NCI-H146 treated with DMSO at 0.1 percent for 48 hours (cell line): ENCODE data around the gene RUFY3.
"Not testable (repeated sequence)": the region's sequence is repeated elsewhere in the genome, so short reads cannot be mapped to it uniquely, and the experiment has no call there.

Experiments
- DNase-seq: peaks from one replicate; lab custom pipeline; 2025; ENCODE audit not compliant: unreplicated experiment; lab: John Stamatoyannopoulos, UW

Gene RUFY3

DNA sequence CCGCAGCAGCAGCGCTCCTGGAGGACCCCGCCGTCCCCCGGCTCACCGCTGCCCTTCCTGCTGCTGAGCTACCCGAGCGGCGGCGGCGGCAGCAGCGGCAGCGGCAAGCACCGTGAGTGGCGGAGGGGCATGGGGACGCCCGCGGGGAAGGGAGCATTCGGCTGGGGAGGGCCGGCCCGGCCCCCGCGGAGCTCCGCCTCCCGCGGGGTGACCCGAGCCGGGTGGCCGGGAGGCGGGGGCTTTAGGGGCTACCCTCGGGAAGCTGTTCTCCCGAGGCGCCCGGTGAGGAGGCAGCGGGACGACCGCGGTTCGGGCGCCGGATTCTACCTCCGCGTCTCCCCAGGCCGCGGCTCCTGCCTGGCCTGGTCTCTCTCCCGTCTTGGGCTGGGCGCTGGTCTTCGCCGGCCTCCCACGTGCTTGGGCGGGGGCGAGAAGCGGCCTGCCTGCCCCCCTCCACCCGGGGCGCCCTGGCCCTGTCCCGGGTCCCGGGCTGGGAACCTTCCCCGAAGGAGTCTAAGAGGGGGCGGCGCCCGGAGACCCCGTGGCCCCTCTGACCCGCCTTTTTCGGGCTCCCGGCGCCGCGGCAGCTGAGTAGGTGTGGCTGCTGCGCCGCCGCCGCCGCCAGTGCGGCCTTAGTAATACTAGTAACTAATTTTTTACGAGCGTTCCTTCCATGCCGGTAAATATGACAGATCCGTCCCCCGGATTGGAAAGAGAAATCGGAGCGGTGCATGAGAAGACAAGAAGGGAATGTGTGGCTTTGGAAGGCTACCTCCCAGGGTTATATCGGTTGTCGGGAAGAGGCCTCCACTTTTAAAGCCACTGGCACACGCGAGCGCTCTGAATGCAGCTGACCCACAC lies 16.4 kb upstream of the RUFY3 start:
- peak; percentile 61 for DNase-seq

DNA sequence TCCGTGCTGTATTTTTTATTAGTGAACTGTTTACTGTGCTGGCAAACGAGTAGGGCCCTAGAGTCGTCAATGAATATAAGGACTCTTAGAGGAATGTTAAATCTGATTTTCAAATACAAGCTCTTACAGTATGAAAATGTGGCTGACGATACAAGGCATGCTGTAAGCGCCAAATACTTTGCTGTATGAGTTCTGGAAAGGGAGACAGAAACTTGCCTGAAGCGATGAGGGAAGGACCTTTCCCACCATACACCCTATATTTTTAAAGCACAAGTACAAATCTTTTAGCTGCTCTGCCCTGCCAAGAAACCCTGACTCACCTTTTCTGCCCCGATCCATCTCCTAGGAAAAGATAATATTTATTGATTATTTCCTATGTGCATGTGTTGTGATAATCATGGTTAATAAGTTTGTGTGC lies 15.7 kb upstream of the RUFY3 start:
- DNase-seq: no peak

DNA sequence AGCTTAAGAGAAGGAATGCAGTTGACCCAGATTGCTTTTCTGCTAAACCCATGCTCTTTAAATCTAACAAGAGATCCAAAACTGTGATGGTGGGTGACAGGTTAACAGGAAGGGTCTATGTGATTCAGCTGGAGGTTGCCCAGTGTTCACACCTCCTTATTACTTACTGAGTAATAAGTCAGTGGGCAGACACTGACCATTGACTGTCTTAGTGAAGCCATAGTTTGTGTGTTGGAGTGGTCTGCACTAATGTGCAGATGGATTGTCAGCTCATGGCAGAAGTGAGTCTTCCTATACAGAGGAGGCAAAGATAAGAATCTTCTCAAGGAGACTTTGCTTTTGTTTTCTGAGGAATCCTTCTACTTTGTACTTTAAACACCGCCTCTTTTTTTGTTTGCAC lies 15.2 kb upstream of the RUFY3 start:
- no peak for DNase-seq

DNA sequence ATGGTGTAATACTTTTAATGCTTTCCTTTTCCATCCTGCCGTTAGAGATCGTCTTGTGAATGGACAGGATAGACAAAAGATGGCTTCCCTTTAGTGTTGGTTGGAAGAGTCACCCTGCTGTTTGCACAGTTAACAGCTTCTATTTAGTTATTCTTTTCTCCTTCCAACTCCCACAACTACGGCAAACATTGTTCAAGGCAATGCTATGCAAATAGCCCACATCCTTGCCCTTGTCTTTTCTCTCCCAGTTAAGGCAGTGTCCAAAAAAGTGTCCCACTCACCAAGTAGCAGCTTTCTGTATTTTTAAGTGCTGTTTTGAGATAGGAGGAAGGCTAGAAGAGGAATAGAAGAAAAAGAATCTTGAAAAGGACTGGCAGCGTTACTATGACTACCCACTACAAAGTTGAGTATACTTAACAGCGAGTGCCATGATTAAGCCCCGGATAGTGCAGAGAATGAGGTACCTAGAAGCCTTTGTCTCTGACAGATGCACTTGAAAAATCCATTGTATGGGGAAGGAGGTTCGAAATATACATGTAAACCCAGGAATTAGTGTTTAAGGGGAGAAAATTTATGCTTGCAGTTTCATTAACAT lies 12.1 kb upstream of the RUFY3 start:
- peak; percentile 83 for DNase-seq

DNA sequence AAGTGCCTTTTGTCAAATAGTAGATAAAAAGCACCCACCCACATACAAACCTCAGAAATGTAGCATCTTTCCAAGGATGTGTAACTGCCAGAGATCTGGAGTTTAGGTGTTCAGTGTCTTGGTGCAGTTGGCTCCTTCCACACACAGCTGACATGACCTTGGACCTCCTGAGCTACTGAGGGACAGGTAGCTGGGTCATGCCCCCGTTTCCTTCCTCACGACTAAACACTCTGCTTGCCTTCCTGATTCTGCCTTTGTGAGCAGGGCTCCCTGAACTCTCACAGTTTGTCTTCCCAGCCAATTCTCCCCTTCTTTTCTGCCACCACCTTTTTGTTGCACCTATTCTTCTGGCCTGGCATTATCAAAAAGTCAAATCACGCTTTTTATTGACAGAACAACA lies 10.2 kb upstream of the RUFY3 start:
- no peak for DNase-seq

DNA sequence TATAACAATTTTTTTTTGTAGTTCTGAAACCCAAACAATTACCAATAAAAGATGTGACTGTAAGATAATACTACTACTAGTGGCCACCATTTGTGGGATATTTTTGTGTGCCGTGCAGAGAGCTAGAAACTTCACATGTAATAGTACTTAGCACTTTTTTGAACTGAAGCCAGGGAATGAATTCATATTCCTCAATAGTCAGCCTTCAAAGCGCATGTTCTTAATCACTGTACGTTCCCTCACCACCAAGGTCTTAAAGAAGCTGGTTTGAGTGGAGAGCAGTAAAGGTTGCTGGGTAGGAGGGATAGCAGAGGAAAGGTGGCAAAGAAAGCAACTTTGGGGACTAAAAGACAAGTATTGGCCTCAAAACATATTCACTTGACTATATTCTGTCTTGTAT lies 9.6 kb upstream of the RUFY3 start:
- DNase-seq: no peak

DNA sequence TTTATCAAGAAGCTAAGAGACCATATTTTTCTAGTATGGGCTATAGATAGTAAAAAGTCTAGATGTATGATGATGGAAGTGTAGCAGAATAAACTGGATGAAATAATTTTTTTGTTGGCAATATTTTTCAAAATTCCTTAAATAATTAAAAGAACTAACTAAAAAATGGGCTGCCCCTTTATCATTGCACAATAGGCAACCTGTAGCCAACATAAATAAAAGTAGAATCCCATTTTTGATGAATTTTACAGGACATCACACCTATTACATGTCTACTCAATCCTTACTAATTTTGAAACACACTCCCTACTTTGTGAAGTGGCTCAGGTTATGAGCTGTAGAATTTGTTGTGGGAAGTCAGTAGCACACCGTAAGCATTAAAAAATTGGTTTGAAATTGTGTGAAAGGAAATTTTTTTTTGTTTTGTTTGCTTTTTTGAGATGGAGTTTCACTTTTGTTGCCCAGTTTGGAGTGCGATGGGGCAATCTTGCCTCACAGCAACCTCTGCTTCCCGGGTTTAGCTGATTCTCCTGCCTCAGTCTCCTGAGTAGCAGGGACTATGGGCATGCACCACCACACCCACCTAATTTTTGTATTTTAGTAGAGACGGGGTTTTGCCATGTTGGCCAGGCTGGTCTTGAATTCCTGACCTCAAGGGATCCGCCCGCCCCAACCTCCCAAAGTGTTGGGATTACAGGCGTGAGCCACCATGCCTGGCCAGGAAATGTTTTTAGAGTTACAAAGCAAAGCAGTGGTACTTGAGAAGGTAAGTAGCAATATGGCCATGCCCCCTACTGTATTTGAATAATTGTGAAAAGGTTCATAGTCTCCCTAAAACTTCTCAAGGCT lies 8.9 kb upstream of the RUFY3 start:
- no peak for DNase-seq

DNA sequence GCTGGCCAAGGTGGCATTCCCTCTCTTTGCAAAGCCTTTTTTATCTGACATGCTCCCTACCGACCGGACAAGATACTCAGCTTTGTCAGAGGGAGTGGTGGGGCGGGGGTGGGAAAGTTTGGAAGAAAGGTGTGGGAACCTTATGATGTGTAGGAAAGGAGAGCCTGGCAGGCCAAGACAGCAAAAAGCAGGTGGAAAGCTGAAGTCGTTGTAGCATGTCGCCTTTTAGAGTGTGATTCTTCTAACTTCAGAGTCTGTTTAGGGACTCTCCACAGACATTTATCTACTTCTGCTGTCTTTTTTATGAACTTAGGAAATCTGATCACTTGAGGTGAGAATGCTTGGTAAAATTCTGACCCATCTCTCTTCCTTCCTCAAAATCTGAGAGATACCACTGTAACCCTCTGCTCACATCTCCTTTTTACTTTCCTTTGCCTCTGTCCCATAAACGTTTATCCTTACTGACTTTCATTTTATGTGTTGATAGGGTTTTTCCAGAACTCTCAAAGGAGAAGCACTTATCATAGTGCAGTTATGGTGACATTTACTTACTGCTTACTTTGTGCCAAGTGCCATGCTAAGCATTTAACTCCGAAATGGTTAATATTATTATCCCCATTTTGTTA lies 8.2 kb upstream of the RUFY3 start:
- no peak for DNase-seq

DNA sequence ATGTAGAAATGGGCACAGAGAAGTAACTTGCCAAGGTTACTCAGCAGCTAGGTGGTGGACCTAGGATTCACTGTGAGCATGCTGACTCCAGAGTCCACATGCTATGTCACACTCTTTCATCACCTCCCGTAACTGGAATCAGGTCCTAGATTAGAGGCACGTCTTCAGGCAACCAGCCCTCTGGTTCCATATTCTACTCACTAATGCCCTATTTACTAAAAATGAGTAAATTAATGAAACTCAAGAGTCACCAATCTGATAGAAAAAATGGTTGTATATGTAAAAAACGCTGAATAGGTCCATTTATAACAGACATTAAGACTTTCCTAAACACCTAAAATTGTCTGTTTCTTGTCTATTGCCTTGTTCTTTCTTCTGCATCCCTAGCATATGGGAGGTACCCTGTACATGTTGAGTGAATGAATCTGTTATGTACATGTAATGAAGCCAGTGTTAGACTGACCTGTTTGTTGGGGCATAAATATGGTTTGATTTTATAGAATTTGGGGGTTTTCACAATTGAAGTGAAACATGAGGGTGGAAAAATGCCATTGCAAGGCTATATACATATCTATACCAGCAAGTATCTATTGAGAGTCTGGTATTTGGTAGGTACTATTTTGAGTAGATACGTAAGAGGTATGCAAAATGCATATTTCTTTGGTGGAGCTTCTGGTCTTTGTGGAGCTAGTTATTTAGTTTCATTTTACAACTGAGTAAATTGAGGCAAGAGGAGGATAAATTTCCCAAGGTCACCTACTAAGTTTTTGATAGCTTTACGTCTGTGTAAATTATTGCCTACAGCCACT lies 7.5 kb upstream of the RUFY3 start:
- no peak for DNase-seq

DNA sequence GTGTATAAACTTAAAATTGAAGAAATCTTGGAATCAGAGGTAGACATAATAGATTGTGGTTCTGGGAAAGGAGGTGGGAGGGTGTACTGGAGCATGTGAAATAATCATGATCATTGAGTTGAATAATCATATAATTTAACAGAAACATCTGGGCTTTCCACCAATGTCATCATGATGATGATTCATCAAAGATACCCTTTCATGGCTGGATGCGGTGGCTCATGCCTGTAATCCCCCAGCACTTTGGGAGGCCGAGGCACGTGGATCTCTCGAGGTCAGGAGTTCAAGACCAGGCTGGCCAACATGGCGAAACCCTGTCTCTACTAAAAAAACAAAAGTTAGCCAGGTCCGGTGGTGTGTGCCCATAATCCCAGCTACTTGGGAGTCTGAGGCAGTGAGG lies 6.7 kb upstream of the RUFY3 start:
- DNase-seq: no peak

DNA sequence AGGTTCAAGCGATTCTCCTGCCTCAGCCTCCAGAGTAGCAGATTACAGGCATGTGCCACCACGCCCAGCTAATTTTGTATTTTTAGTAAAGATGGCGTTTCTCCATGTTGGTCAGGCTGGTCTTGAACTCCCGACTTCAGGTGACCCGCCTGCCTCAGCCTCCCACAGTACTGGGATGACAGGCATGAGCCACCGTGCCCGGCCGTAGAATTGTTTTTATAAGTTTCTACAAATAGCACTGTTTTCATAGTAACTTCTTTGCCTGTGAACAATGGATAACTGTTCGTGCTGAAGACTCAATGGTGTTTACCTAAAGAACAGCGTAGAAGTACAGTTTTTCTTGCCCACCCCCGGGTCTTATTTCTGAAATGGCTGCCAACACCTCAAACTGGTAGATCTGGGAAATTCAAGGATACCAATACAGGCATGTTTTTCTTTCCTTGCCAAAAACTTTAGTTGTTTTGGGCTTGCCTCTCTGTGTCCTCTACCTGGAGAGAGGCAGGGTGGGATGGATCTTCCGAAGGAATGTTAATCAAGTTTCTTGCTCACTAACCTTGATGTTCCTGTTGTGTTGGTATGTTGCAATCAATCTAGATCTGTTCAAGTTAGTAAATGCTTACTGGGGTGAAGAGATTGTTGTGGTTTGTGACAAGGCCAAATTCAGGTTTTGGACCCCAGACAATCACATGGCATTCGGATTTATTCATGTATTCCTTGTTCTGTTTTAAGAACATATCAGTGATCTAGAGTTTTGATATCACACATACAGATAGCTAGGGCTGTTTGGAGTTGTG lies 2.8 kb upstream of the RUFY3 start:
- no peak for DNase-seq

DNA sequence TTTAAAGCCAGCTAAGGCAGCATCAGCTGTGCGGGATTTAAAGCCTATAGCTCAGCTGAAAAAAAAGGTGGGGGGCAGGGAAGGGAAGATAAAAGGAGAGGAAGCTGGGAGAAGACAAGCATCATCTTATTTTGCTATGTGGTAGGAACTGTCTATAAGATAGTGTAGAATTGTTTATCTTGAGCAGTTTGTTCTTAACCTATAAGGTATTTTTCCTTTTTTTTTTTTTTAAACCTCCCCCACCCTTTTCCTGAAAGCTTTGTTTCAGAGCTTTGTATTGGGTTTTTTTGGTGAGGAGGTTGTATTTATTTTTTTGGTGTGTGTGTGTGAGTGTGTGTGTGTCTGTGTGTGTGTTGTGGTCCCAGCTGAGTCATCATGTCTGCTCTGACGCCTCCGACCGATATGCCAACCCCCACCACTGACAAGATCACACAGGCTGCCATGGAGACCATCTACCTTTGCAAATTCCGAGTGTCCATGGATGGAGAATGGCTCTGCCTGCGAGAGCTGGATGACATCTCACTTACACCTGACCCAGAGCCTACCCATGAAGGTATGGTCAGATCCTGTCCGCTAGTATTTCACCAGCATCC lies 531 bp downstream of the RUFY3 start:
- DNase-seq: peak; percentile 82

DNA sequence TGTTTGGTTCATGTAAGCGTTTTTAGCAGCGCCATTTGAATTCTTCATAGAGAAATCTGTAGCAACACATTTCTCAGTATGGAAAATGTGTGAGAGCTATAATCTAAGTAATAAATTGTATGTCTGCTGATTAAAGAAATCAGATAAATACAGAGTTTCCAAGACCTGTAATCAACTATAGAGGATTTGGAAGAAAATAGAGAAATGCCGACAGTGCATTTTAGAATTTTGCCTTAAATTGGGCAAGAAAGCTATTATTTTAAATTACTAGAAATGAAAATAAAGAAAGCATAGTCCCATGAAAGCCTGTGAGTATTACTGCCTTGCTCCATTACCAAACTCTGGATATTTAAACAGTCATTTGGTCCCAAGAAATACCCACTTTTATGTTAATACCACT lies 2.7 kb downstream of the RUFY3 start:
- DNase-seq: no peak

DNA sequence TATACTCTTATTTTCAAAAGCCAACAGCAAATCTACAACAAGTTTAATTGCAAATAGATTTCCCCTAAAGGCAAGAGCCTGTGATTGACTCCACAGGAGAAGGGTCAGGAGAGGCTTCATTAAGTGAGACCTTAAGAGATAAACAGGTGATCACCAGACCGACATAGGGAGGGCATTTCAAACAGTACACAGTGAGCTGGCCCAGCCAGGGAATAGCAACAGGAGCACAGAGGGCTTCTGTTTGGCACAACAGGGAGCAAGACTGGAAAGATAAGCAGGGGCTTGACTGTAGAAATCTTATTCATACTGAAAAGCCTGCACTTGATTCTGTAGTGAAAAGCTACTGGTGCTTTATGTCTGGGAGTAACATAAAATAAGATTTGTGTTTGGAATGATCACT lies 3.9 kb downstream of the RUFY3 start:
- DNase-seq: peak; percentile 55

DNA sequence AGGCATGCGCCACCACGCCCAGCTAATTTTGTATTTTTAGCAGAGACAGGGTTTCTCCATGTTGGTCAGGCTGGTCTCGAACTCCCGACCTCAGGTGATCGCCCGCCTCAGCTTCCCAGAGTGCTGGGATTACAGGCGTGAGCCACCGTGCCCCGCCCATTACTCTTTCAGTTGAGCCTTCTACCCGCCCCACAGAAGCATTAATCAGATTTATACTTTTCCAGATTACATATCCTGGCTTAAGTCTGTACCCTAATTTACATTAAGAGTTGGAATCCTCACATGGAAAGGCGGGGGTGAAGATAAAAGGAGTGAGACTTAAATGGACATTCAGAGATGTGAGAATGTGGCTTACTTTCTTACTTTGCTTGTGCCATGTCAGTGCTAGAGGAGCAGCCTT lies 4.8 kb downstream of the RUFY3 start:
- not testable (repeated sequence) for DNase-seq

DNA sequence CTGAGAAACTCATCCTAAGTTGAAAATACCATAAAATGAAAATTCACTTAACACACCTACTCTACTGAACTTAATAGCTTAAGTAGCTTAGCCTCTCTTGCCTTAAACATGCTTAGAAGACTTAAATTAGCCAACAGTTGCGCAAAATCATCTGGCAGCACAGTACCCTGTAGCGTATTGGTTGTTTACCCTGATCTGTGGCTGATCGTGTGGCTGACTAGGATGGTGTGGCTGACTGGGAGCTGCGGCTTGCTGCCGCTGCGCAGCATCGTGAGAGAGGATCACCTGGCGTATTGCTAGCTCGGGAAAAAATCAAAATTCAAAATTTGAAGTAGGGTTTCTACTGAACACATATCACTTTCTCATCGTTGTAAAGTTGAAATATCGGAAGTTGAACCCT lies 6.3 kb downstream of the RUFY3 start:
- DNase-seq: no peak

DNA sequence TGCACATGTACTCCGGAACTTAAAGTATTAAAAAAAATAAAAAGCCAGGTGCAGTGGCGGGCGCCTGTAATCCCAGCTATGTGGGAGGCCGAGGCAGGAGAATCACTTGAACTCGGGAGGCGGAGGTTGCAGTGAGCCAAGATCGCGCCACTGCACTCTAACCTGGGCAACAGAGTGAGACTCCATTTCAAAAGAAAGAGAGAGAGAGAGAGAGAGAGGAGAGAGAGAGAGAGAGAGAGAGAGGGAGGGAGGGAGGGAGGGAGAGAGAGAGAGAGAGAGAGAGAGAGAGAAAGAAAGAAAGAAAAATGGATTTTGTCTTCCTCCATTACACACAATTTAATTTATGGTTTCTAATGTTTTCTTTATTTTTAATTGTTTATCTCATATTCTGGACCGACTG lies 11.1 kb downstream of the RUFY3 start:
- not testable (repeated sequence) for DNase-seq

DNA sequence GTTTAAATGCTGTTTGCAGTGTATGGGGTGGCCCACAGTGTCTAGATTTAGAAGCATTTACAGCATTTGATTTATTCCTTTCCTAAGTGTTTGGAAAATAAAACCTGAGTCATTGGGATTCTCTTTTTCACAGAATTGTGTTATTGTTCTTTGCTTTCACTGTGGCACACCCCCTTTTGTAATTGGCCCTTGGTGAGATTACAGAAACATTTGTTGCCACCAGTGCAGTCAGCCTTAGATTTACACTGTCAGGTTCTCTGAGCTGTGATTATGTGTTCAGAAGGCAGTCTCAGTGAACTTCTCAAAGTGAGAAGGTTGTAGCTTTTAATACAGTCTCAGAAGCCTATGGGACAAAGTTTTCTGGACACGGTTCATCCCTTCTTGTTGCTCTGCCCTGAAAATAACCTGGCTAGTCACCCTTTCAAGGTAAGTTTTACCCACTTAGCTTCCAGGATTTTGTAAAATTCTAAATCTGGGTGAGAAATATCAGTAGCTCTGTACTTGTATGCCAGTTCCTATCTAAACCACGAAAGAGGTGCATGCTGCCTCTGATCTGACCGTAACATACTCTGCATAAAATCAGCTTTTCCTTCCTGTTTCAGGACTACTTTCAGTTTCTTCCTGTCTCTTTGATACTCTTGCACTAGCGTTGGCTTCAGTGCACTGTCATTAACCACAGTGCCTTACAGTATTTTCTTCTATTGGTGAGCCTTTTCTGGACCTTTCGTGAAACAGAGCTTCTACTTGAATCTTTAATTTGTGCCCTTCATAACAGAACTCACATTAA lies 12.6 kb downstream of the RUFY3 start:
- no peak for DNase-seq

DNA sequence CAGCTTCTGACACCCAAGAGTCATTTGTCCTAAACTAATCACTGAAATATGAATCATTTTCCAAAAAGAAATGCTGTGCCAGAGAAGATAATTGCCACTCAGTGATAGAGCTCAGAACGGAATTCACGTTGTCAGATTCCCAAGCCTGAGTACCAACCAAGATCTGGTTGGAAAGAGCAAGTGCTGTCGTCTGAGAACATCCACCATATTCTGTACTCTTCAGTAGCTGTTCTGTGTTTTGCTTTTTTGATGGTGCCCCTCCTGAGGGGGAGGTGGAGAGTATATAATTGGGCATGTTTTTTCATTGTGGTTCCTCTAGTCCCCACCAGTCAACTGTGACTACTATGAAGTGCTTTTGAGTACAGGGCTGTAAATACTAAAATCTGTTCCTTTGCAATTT lies 13.2 kb downstream of the RUFY3 start:
- no peak for DNase-seq
